IMR-90 (cell line): ENCODE results near the gene SLC46A1. TPM values are rescaled to one million over a fixed set of nuclear protein-coding genes. Genes with fewer than 3 reads are reported as not detected.

Source experiments
- ATAC-seq: fragments of 200-7000 bp; cut with Tn5 transposase; 2 replicates; pipeline ENCODE4 v1.9.1; 2020; ENCODE audit warnings: low read depth, mild to moderate bottlenecking, moderate library complexity
- BruUV-seq: library from RNA; stranded (reverse); fragments of 400-500 nt; replicated peaks from 2 replicates; lab custom pipeline; 2021; lab: Mats Ljungman, UMichigan
- CTCF ChIA-PET: fragments of 300-600 bp; formaldehyde crosslinking; extraction: SDS; loops from one replicate; lab custom pipeline; 2021; ENCODE audit warnings: antibody characterized with exemption; lab: Yijun Ruan, JAX
- POLR2A ChIA-PET: fragments of 300-600 bp; sonication (Branson Sonifier 250); formaldehyde crosslinking; loops from one replicate; lab custom pipeline; 2022; ENCODE audit warnings: antibody characterized with exemption; ENCODE audit not compliant: unreplicated experiment; lab: Charles Lee
- DNase-seq: peaks from one replicate; pipeline ENCODE4 v3.0.0; 2013
- H2AFZ ChIP-seq: replicated peaks from 2 replicates; pipeline ENCODE3; 2013; ENCODE audit warnings: low read length, mild to moderate bottlenecking; ENCODE audit not compliant: poor library complexity
- H2AK5ac ChIP-seq: 2 replicates; pipeline ENCODE4 v1.6.1; 2013; ENCODE audit warnings: low read depth, low read length, inconsistent platforms
- H2AK9ac ChIP-seq: replicated peaks from 2 replicates; pipeline ENCODE3; 2013; ENCODE audit warnings: mild to moderate bottlenecking, low read depth, low read length, moderate library complexity; ENCODE audit not compliant: poor library complexity
- H2BK120ac ChIP-seq: 2 replicates; pipeline ENCODE4 v1.6.1; 2013; ENCODE audit warnings: low read depth, low read length, inconsistent platforms
- H2BK15ac ChIP-seq: 3 replicates; pipeline ENCODE4 v1.6.1; 2013; ENCODE audit warnings: low read depth, low read length, inconsistent platforms
- H2BK20ac ChIP-seq: 2 replicates; pipeline ENCODE4 v1.6.1; 2013; ENCODE audit warnings: low read depth, mild to moderate bottlenecking, inconsistent platforms, low read length, moderate library complexity
- H2BK5ac ChIP-seq: 2 replicates; pipeline ENCODE4 v1.6.1; 2013; ENCODE audit warnings: mild to moderate bottlenecking, low read depth, low read length, inconsistent platforms; ENCODE audit not compliant: poor library complexity, severe bottlenecking
- H3K14ac ChIP-seq: replicated peaks from 2 replicates; pipeline ENCODE4 v1.6.1; 2013; ENCODE audit warnings: low read depth, low read length, inconsistent platforms
- H3K18ac ChIP-seq: 2 replicates; pipeline ENCODE4 v1.6.1; 2013; ENCODE audit warnings: low read depth, low read length, control low read depth
- H3K23ac ChIP-seq: 2 replicates; pipeline ENCODE4 v1.6.1; 2013; ENCODE audit warnings: low read depth, low read length, inconsistent platforms
- H3K27ac ChIP-seq: 2 replicates; pipeline ENCODE4 v1.5.1; 2013; ENCODE audit warnings: mild to moderate bottlenecking, control low read depth, low read length; ENCODE audit not compliant: insufficient read depth
- H3K27me3 ChIP-seq: 2 replicates; pipeline ENCODE4 v1.6.1; 2013; ENCODE audit warnings: low read length; ENCODE audit not compliant: control insufficient read depth, insufficient read depth
- H3K36me3 ChIP-seq: 2 replicates; pipeline ENCODE4 v1.6.1; 2013; ENCODE audit warnings: low read length, mixed read lengths; ENCODE audit not compliant: control insufficient read depth, insufficient read depth
- H3K4ac ChIP-seq: 2 replicates; pipeline ENCODE4 v1.6.1; 2013; ENCODE audit warnings: low read depth, low read length, inconsistent platforms
- H3K4me1 ChIP-seq: 2 replicates; pipeline ENCODE4 v1.6.1; 2013; ENCODE audit warnings: low read length, mixed read lengths; ENCODE audit not compliant: control insufficient read depth, insufficient read depth
- H3K4me2 ChIP-seq: 2 replicates; pipeline ENCODE4 v1.6.1; 2013; ENCODE audit warnings: low read depth, mild to moderate bottlenecking, control low read depth, low read length, moderate library complexity
- H3K4me3 ChIP-seq: 2 replicates; pipeline ENCODE4 v1.5.1; 2013; ENCODE audit warnings: low read depth, mild to moderate bottlenecking, control low read depth, low read length, moderate library complexity; ENCODE audit not compliant: insufficient read depth
- H3K56ac ChIP-seq: 2 replicates; pipeline ENCODE4 v1.6.1; 2013; ENCODE audit warnings: low read length, inconsistent platforms; ENCODE audit not compliant: insufficient read depth; ENCODE audit errors: extremely low read depth
- H3K79me1 ChIP-seq, 2 experiments: 2 replicates each; pipeline ENCODE4 v1.6.1; 2013; ENCODE audit warnings: low read length in 2 of 2, inconsistent platforms in 1 of 2, low read depth in 1 of 2
- H3K9ac ChIP-seq: 2 replicates; pipeline ENCODE4 v1.6.1; 2013; ENCODE audit warnings: low read depth, low read length, control low read depth
- H3K9me1 ChIP-seq: 2 replicates; pipeline ENCODE4 v1.6.1; 2013; ENCODE audit warnings: low read length, inconsistent platforms; ENCODE audit not compliant: insufficient read depth
- H3K9me3 ChIP-seq: 2 replicates; pipeline ENCODE4 v1.6.1; 2013; ENCODE audit warnings: low read length; ENCODE audit not compliant: control insufficient read depth, insufficient read depth
- H4K20me1 ChIP-seq: 2 replicates; pipeline ENCODE4 v1.6.1; 2013; ENCODE audit warnings: low read length, inconsistent platforms; ENCODE audit not compliant: insufficient read depth
- H4K5ac ChIP-seq: 2 replicates; pipeline ENCODE4 v1.6.1; 2013; ENCODE audit warnings: mild to moderate bottlenecking, low read depth, low read length, control low read depth
- H4K8ac ChIP-seq, 2 experiments: 2 replicates each; pipeline ENCODE4 v1.6.1; 2013; ENCODE audit warnings: low read depth in 2 of 2, low read length in 2 of 2, control low read depth in 1 of 2, inconsistent platforms in 1 of 2
- H4K91ac ChIP-seq: 2 replicates; pipeline ENCODE4 v1.6.1; 2013; ENCODE audit warnings: low read depth, low read length, inconsistent platforms; ENCODE audit not compliant: insufficient read depth
- CEBPB ChIP-seq: IDR thresholded peaks from 2 replicates; pipeline ENCODE4 v1.6.1; 2012; ENCODE audit warnings: low read depth, low read length, improper control_type of control experiment
- CHD1 ChIP-seq: IDR thresholded peaks from 2 replicates; pipeline ENCODE4 v1.6.1; 2012; ENCODE audit warnings: low read depth, low read length, improper control_type of control experiment
- CTCF ChIP-seq: conservative IDR thresholded peaks from 2 replicates; pipeline ENCODE4 v1.5.1; 2012; ENCODE audit warnings: mild to moderate bottlenecking, low read depth, low read length, improper control_type of control experiment
- ELK1 ChIP-seq: fragments of 150-350 bp; IDR thresholded peaks from 2 replicates; pipeline ENCODE4 v1.6.1; 2016; ENCODE audit warnings: low read depth, mild to moderate bottlenecking, low read length, moderate library complexity, borderline replicate concordance
- FOS ChIP-seq: fragments of 150-350 bp; IDR thresholded peaks from 2 replicates; pipeline ENCODE4 v1.6.1; 2016; ENCODE audit warnings: low read depth, low read length
- MAFK ChIP-seq: IDR thresholded peaks from 2 replicates; pipeline ENCODE4 v1.6.1; 2012; ENCODE audit warnings: low read depth, low read length, improper control_type of control experiment
- MAZ ChIP-seq: IDR thresholded peaks from 2 replicates; pipeline ENCODE4 v1.6.1; 2012; ENCODE audit warnings: low read depth, mild to moderate bottlenecking, low read length, improper control_type of control experiment, moderate library complexity, borderline replicate concordance
- MXI1 ChIP-seq: IDR thresholded peaks from 2 replicates; pipeline ENCODE4 v1.6.1; 2012; ENCODE audit warnings: low read depth, mild to moderate bottlenecking, low read length, moderate library complexity, borderline replicate concordance
- NFE2L2 ChIP-seq: fragments of 150-350 bp; IDR thresholded peaks from 2 replicates; pipeline ENCODE4 v1.6.1; 2016; ENCODE audit warnings: low read depth, mild to moderate bottlenecking, low read length
- POLR2A ChIP-seq: IDR thresholded peaks from 2 replicates; pipeline ENCODE4 v1.6.1; 2012; ENCODE audit warnings: mild to moderate bottlenecking, low read depth, low read length
- RAD21 ChIP-seq: IDR thresholded peaks from 2 replicates; pipeline ENCODE4 v1.6.1; 2012; ENCODE audit warnings: low read length, improper control_type of control experiment
- RCOR1 ChIP-seq: IDR thresholded peaks from 2 replicates; pipeline ENCODE4 v1.6.1; 2012; ENCODE audit warnings: mild to moderate bottlenecking, low read length, improper control_type of control experiment; ENCODE audit not compliant: insufficient replicate concordance
- RFX5 ChIP-seq: IDR thresholded peaks from 2 replicates; pipeline ENCODE4 v1.8.0; 2012; ENCODE audit warnings: low read depth, mild to moderate bottlenecking, low read length, moderate library complexity
- SMC3 ChIP-seq: fragments of 150-350 bp; IDR thresholded peaks from 2 replicates; pipeline ENCODE4 v1.6.1; 2016; ENCODE audit warnings: low read depth, mild to moderate bottlenecking, antibody characterized with exemption, low read length, moderate library complexity
- WGBS, 2 experiments: methylation state at CpG; one replicate each; pipeline versions ENCODE4 v1.1.5 to v1.1.7; 2013; ENCODE audit warnings: missing lambda C conversion rate in 2 of 2; ENCODE audit not compliant: insufficient read length in 1 of 2; ENCODE audit errors: extremely low coverage in 2 of 2; 5-methylcytosine and 5-hydroxymethylcytosine counted together
- dilution Hi-C: fragments of 300-500 bp; cut with HindIII; formaldehyde crosslinking; loops from one replicate; pipeline ENCODE4 v1.14.3; 2018; ENCODE audit warnings: low sequenced_read_pairs; ENCODE audit not compliant: unreplicated experiment
- in situ Hi-C: fragments of 300-500 bp; cut with MboI; formaldehyde crosslinking; loops from 3 replicates; pipeline ENCODE4 v1.14.3; 2019; ENCODE audit warnings: low sequenced_read_pairs, inconsistent platforms, mixed read lengths
- intact Hi-C: fragments of 100-400 bp; cut with micrococcal nuclease; formaldehyde crosslinking; loops from 2 replicates; pipeline ENCODE4 v1.10.0; 2022
- polyA plus RNA-seq, 3 experiments: library from polyadenylated mRNA; depleted of rRNA; stranded (reverse); fragments of >200 nt; gene quantifications; 2 replicates each; pipeline ENCODE4 v1.2.3, GENCODE V29; 2012; ENCODE audit warnings: low replicate concordance in 1 of 3
- total RNA-seq: library from RNA; depleted of rRNA; stranded (reverse); fragments of >200 nt; gene quantifications from 2 replicates; pipeline ENCODE4 v1.2.3, GENCODE V29; 2012
- TF ChIP-seq, protein P1 (sequence below): fragments of 150-350 bp; IDR thresholded peaks from 2 replicates; pipeline ENCODE4 v1.6.1; 2017; ENCODE audit warnings: mild to moderate bottlenecking, antibody characterized with exemption, low read length, low read depth

The SLC46A1 gene
- total and polyA plus RNA-seq, 2 of the 4 experiments (the other 2 are of a cell fraction), result 2.7 to 3.9 TPM

- in situ Hi-C loops, result no loop called here
- H2AFZ ChIP-seq, result no peak overlapping the region
- H3K27me3 ChIP-seq, result no peaks in the 10 kb centered on the region
- H3K79me1 ChIP-seq, result peaks cover 0 to 3% of the 10 kb centered on the region in 2 experiments; a peak in 3 of 4 replicates
- no peak overlapping the region for H2BK120ac ChIP-seq
- no peak overlapping the region for H2AK9ac ChIP-seq
- H4K91ac ChIP-seq, result no peak overlapping the region
- intact Hi-C loops, result no loop called here
- H3K9ac ChIP-seq, result no peak overlapping the region
- H2BK20ac ChIP-seq, result no peak overlapping the region
- ATAC-seq (no peak), DNase-seq (no peak)
- no peak overlapping the region for H3K4ac ChIP-seq
- 83% methylated on average over 1 of the region's 8 CpGs; no CpG with 5 or more reads in 1 of the 2 experiments for WGBS, 2 experiments
- H2AK5ac ChIP-seq, result no peak overlapping the region
- no peak overlapping the region for H3K14ac ChIP-seq
- H3K36me3 ChIP-seq, result peaks cover 26% of the 10 kb centered on the region
- H3K27ac ChIP-seq, result no peak overlapping the region
- POLR2A ChIA-PET, result no interaction called here
- no peaks in the 10 kb centered on the region for H3K9me3 ChIP-seq
- no peak overlapping the region for H4K8ac ChIP-seq
- H3K18ac ChIP-seq, result no peak overlapping the region
- H3K56ac ChIP-seq, result no peak overlapping the region
- H2BK5ac ChIP-seq, result no peak overlapping the region
- no peaks in the 10 kb centered on the region for H3K4me1 ChIP-seq
- dilution Hi-C loops, result no loop called here
- H3K23ac ChIP-seq, result no peak overlapping the region
- H3K9me1 ChIP-seq, result no peaks in the 10 kb centered on the region; the same call in 1 of the 2 replicates
- BruUV-seq, result no TSS peak
- H4K5ac ChIP-seq, result no peak overlapping the region
- no peak overlapping the region for H3K4me2 ChIP-seq
- H2BK15ac ChIP-seq, result no peak overlapping the region
- H4K20me1 ChIP-seq, result no peaks in the 10 kb centered on the region; the same call in 1 of the 2 replicates
- H3K4me3 ChIP-seq, result no peak overlapping the region
- CTCF ChIA-PET, result no interaction called here
- TF ChIP-seq, protein P1, sequence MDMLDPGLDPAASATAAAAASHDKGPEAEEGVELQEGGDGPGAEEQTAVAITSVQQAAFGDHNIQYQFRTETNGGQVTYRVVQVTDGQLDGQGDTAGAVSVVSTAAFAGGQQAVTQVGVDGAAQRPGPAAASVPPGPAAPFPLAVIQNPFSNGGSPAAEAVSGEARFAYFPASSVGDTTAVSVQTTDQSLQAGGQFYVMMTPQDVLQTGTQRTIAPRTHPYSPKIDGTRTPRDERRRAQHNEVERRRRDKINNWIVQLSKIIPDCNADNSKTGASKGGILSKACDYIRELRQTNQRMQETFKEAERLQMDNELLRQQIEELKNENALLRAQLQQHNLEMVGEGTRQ, result no peak
- TF ChIP-seq CEBPB (no peak), SMC3 (no peak), ELK1 (no peak), NFE2L2 (no peak), RAD21 (no peak), RFX5 (no peak), CTCF (no peak), MXI1 (no peak), RCOR1 (no peak), CHD1 (no peak), MAZ (no peak), MAFK (no peak), POLR2A (no peak), FOS (no peak)
Measured at GRCh38 chr17:28363776-28364650, 42.0 kb downstream of the SLC46A1 start.
